Activated CD4-positive, CD25-positive, alpha-beta regulatory T cell treated with anti-CD3 and anti-CD28 coated beads, Interleukin-2, amount 50 U/mL, for 24 hours (primary cell): ENCODE results near the gene MPDZ.

Experiments
- ATAC-seq, 2 donors: fragments of 150-1000 bp; cut with Tn5 transposase; one replicate each; pipeline ENCODE4 v1.10.0; 2021; ENCODE audit warnings: mild to moderate bottlenecking in 1 of 2, moderate library complexity in 1 of 2

Gene MPDZ

DNA sequence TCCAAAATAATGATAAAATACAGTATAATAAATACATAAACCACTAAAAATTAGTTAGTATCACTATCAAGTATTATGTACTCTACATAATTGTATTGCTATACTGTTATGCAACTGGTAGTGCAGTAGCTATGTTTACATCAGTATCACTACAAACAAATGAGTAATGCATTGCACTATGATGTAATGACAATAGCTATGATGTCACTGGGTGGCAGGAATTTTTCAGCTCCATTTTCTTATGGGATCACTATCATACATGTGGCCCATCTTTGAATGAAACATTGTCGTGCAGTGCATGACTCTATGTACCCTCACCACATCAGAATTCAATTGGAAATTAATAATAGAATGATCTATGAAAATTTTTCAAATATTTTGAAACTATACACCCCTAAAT, 201.3 kb downstream of the MPDZ start:
- ATAC-seq, result no peak

DNA sequence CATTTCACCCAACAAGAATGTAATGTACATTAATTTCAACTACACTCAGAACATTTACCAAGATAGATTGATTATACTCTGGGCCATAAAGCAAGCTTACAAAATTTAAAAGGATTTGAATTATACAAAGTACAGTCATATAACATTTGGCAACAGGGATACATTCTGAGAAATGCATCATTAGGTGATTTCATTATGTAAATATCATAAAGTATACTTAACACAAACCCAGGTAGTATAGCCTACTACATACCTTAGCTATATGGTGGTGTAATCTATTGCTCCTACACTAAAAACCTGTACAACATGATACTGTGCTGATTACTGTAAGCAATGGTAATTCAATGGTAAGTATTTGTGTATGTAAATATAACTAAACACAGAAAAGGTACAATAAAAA, 202.9 kb downstream of the MPDZ start:
- ATAC-seq, result no peak

DNA sequence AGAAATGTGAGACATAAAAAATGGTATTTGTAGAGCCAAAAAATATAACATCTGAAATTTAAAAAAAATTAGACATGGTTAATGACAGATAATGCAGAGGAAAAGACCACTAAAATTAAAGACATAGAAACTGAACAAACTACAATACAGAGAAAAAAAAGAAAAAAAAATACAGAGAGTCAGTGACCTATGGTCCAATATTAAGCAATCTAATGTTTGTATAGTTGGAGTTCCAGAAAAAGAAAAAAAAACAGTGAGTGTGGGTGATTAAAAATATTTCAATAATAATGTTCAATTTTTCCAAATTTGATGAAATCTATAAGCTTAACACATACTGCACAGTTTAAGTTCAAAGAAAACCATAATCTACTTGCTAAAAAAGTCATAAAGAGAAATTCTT, 207.6 kb downstream of the MPDZ start:
- ATAC-seq, result no peak

DNA sequence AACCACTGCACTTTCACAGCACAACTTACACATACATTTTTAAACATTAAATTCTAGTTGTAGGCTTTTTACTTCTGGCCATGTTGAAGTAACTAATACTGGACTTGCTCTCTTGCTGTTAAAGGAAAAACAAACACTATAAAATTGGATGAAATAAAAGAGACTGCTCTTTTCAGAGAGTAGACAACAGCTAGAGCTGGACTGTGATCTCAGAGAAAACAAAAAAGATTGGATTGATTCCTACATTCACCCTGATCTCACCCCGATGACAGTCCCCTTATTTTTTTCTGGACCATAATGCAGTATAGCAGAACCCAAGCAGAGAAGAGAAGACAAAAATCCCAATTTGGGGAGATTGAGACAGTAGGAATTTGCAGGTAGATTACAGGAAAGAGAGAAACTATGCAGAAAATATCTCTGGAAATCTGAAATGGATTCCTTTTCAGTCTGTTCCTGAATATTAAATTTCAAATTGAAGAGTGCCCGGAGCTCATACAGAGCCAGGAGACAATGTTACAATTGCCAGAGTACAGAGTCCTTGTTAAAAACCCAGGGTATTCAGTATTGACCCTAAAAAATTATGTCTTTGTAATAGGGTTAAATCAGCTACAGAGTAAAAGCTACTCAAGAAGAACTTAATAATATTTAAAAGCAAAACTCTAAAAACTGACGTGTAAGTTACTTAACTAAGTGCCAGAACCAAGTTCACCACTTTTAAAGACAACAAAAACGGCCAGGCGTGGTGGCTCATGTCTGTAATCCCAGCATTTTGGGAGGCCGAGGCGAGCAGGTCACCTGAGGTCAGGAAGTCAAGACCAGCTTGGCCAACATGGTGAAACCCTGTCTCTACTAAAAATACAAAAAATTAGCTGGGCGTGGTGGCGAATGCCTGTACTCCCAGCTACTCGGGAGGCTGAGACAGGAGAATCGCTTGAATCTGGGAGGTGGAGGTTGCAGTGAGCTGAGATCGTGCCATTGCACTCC, 208.6 kb downstream of the MPDZ start:
- ATAC-seq, result no peak

DNA sequence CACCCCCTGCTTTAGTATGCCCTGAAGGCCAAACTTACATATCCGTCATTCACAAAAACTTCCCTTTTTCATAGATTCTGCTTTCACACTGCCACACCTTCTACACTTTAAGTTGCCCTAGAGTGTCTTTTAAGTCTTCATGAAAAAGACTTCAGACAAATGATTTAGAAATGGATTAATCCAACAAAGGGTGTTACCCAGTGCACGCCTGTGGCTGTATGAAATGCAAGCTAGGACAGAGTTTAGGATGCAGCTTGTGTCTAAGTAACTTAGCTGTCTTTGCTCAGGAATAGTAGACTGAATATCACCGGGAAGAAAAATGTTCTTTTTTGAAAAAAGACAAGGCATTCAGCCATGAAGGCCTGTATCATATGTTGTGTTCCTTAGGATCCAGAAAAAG, 210.0 kb downstream of the MPDZ start:
- no peak for ATAC-seq

DNA sequence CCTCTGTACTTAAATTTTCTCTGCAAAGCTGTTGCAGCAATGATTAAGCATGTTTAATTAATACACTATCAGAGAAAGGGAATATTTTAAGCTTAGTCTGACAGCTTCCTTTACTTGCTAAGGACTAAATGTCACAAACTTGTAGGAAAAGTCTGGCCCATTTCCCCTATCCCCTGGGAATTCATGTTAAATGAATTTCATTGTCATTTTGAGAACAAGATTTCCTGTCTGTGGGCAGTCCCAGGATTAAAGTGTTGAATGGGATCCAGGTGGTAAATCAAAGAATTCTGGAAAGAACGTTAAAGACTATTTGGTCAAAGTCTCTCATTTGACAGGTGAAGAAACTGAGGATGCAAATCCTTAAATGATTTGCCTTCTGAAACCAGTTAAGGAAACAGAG, 214.8 kb downstream of the MPDZ start:
- ATAC-seq, result no peak

DNA sequence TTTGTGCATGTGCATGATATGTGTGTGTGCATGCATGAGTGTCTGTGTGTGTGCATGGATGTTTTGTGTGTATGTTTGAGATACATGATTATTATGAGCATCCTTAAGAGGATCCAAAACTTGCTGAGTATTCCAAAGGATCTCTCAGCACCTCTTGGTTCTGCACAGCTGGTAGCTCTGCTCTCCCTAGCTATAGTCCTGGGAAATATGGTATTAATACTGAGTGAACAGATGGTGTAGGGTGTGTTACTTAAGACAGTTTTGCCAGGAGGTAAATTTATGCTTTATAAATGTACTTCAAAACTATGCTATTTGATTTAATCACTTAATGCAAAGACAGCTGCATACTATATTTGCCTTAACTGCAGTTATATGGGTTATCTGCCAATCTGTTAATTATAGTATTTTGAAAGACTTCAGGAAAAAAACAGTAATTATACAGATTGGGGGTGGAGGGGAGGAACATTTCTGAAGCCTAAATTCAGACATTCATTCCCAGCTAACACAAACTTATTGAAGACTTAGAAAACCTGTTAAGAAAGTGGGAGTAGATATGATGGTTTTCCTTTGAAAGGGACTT, 215.5 kb downstream of the MPDZ start:
- no peak for ATAC-seq

DNA sequence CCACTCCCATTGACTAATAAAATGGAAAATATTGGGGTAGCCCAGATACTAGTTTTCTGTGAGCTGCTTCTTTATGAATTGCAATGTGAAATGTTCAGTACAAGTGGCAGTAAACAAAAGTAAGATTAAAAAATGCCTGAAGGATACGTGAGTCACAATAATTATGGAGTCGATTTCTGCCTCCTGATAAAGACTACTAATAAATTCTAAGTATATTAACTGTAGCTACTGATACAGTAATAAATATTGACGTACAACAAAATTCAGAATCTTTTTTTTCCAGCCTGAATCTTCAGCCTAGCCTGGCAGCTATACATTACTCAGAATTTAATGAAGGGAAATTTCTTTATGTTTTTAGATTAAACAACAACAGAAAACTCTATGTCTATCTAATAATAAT, 218.1 kb downstream of the MPDZ start:
- ATAC-seq, result no peak
